BJ (cell line): Measurements from ENCODE around the gene DNAJC16. TPM values are rescaled to one million over a fixed set of nuclear protein-coding genes. Genes with fewer than 3 reads are reported as not detected.

Source experiments
- CTCF ChIA-PET: fragments of 350-600 bp; formaldehyde crosslinking; extraction: SDS; loops from one replicate; lab custom pipeline; 2021; ENCODE audit warnings: antibody characterized with exemption, inconsistent platforms; lab: Yijun Ruan, JAX
- POLR2A ChIA-PET: fragments of 300-600 bp; sonication (Branson Sonifier 250); formaldehyde crosslinking; extraction: SDS; loops from one replicate; lab custom pipeline; 2021; ENCODE audit warnings: antibody characterized with exemption; lab: Charles Lee
- DNase-seq: peaks from one replicate; pipeline ENCODE4 v3.0.0-alpha.2; 2011; ENCODE audit warnings: low read depth
- H3K27me3 ChIP-seq: 2 replicates; pipeline ENCODE4 v1.6.0; 2011; ENCODE audit warnings: low read length; ENCODE audit not compliant: control insufficient read depth, insufficient read depth
- H3K36me3 ChIP-seq: 2 replicates; pipeline ENCODE4 v1.5.1; 2011; ENCODE audit warnings: low read length; ENCODE audit not compliant: control insufficient read depth, insufficient read depth
- H3K4me3 ChIP-seq: 2 replicates; pipeline ENCODE4 v1.5.1; 2011; ENCODE audit warnings: low read depth, mild to moderate bottlenecking, control low read depth, low read length
- polyA plus RNA-seq: library from polyadenylated mRNA; depleted of rRNA; stranded (reverse); fragments of >200 nt; gene quantifications from 2 replicates; pipeline ENCODE4 v1.2.3, GENCODE V29; 2011
- TF ChIP-seq, protein P1 (sequence below): IDR thresholded peaks from 2 replicates; pipeline ENCODE4 v1.5.1; 2011; ENCODE audit warnings: low read depth, mild to moderate bottlenecking, control low read depth, inconsistent platforms, low read length, moderate library complexity; ENCODE audit not compliant: insufficient read depth

The DNAJC16 gene
- polyA plus RNA-seq, 1 experiment: 12.3 TPM

GRCh38 chr1:15605398-15606383, 79.0 kb downstream of the DNAJC16 start:
- H3K27me3 ChIP-seq: no peaks in the 10 kb centered on the region
- POLR2A ChIA-PET: no interaction called here
- CTCF ChIA-PET: interaction anchor here (0.6 to 1.2 kb wide), 3 partner anchors 10 to 136 kb away, joined by 3 to 5 read pairs (median 3); no protein-coding TSS in a partner anchor
- TF ChIP-seq, protein P1, sequence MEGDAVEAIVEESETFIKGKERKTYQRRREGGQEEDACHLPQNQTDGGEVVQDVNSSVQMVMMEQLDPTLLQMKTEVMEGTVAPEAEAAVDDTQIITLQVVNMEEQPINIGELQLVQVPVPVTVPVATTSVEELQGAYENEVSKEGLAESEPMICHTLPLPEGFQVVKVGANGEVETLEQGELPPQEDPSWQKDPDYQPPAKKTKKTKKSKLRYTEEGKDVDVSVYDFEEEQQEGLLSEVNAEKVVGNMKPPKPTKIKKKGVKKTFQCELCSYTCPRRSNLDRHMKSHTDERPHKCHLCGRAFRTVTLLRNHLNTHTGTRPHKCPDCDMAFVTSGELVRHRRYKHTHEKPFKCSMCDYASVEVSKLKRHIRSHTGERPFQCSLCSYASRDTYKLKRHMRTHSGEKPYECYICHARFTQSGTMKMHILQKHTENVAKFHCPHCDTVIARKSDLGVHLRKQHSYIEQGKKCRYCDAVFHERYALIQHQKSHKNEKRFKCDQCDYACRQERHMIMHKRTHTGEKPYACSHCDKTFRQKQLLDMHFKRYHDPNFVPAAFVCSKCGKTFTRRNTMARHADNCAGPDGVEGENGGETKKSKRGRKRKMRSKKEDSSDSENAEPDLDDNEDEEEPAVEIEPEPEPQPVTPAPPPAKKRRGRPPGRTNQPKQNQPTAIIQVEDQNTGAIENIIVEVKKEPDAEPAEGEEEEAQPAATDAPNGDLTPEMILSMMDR: no peak
- DNase-seq: no peak
- no peaks in the 10 kb centered on the region for H3K36me3 ChIP-seq
- H3K4me3 ChIP-seq: no peak overlapping the region

GRCh38 chr1:15609631-15610030, 83.0 kb downstream of the DNAJC16 start:
- CTCF ChIA-PET: no interaction called here
- Histone ChIP-seq H3K36me3 (no peaks in the 10 kb centered on the region), H3K27me3 (no peaks in the 10 kb centered on the region), H3K4me3 (no peak overlapping the region)
- no peak for DNase-seq
- TF ChIP-seq, protein P1: no peak
- POLR2A ChIA-PET: no interaction called here

GRCh38 chr1:15610167-15610566, 83.5 kb downstream of the DNAJC16 start:
- CTCF ChIA-PET: no interaction called here
- Histone ChIP-seq H3K27me3 (no peaks in the 10 kb centered on the region), H3K36me3 (no peaks in the 10 kb centered on the region), H3K4me3 (no peak overlapping the region)
- no peak for DNase-seq
- TF ChIP-seq, protein P1: no peak
- POLR2A ChIA-PET: no interaction called here

DNA sequence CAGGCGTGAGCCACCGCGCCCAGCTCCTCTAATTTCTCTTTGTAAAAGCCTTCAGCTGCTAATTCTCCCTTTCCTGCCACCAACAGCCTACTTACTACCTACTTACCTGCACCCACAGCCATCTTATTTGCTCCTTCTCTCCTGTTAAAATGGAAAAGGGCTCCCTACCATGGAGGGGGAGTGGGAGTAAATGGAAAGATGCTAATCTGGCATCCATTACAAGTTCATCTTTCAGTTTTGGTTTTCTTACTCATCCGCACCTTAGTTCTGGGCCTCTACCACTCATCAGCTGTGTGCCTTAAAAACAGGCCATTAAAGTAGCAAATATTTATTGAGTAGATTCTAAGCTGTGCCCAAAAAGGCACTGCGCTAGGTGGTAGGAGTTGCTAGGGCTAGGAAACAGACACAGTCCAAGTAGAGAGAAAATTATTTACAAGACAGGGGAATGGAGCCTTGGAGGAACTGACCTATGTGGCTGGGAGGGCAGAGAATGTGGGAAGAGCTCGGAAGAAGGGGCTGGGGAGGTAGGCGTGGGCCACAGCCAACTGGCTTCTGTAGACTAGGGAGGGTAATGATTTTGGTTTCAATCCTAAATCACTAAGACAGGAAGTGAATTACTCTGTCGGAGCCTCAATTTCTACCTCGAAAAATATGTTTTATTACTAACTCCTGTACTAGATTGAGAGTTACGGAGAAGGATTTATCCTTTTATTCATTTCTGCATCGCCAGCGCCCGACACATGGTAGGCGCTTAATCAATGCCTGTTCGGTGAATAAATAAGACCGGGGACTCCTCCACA, 89.9 kb downstream of the DNAJC16 start:
- H3K27me3 ChIP-seq: no peaks in the 10 kb centered on the region
- peak overlapping the region; percentile 44 for H3K4me3 ChIP-seq
- DNase-seq: no peak
- H3K36me3 ChIP-seq: no peaks in the 10 kb centered on the region
- TF ChIP-seq, protein P1: no peak
- CTCF ChIA-PET: interaction anchor here (1.3 to 1.5 kb wide), 3 partner anchors 12 to 125 kb away, joined by 3 read pairs; no protein-coding TSS in a partner anchor
- POLR2A ChIA-PET: interaction anchor here (0.7 kb wide), 1 partner anchor 141 kb away, joined by 3 read pairs; no protein-coding TSS in a partner anchor
